ENCODE results near the gene ELAVL1.

GRCh38 chr19:7980168-7980567 lies 25.3 kb downstream of the ELAVL1 start:
- TF ChIP-seq GATAD2A (IDR thresholded peaks at IDR 0.05) (no peak), ZNF274 (IDR thresholded peaks at IDR 0.05; ENCODE audit: borderline replicate concordance, low read depth, low read length) (no peak), ARNT (IDR thresholded peaks at IDR 0.05) (no peak), CTCF (IDR thresholded peaks at IDR 0.05 in 2 of 3, conservative IDR thresholded peaks at IDR 0.05 in 1 of 3; ENCODE audit: insufficient read depth in 2 of 3, low read depth in 1 of 3, low read length in 3 of 3) (no peak), POLR2A (conservative IDR thresholded peaks at IDR 0.05) (no peak), BACH1 (tag; IDR thresholded peaks at IDR 0.05) (no peak), HMG20B (CRISPR knock-in tag; IDR thresholded peaks at IDR 0.05) (no peak), KDM5B (IDR thresholded peaks at IDR 0.05; ENCODE audit: insufficient replicate concordance, low read depth, low read length) (no peak)
